K562 (cell line): ENCODE results near the gene CSPG5. TPM values are rescaled to one million over a fixed set of nuclear protein-coding genes. Genes with fewer than 3 reads are reported as not detected.
A peak's percentile ranks its signal among the peaks of the same experiment; 100 is the strongest.

ENCODE experiments used
- CEBPB ChIP-seq: fragments of 450-650 bp; IDR thresholded peaks from 2 replicates; pipeline ENCODE4 v1.6.1; 2016; ENCODE audit warnings: missing genetic modification characterization, missing compliant biosample characterization
- CTCF ChIP-seq, 3 experiments: IDR thresholded peaks in 2 of 3; conservative IDR thresholded peaks in 1 of 3; 2 replicates each; pipeline ENCODE4 v1.5.1; 2011 to 2012; ENCODE audit warnings: low read length in 3 of 3, mild to moderate bottlenecking in 3 of 3, control low read depth in 2 of 3, improper control_type of control experiment in 1 of 3, inconsistent platforms in 1 of 3, low read depth in 1 of 3, mixed read lengths in 1 of 3, moderate library complexity in 1 of 3; ENCODE audit not compliant: insufficient read depth in 2 of 3
- E2F4 ChIP-seq: sonication (generic); formaldehyde crosslinking; IDR thresholded peaks from 2 replicates; pipeline ENCODE4 v1.8.0; 2022; ENCODE audit warnings: mild to moderate bottlenecking, low read depth, missing genetic modification reagents
- EGR1 ChIP-seq: fragments of 450-650 bp; conservative IDR thresholded peaks from 2 replicates; pipeline ENCODE4 v1.6.1; 2017; ENCODE audit warnings: mild to moderate bottlenecking
- EWSR1 ChIP-seq: fragments of 450-650 bp; IDR thresholded peaks from 2 replicates; pipeline ENCODE4 v1.6.1; 2018; ENCODE audit warnings: borderline replicate concordance, mild to moderate bottlenecking, low read depth, moderate library complexity; ENCODE audit not compliant: partially characterized antibody
- FOSL1 ChIP-seq: fragments of 200-800 bp; sonication (Bioruptor generic); conservative IDR thresholded peaks from 2 replicates; pipeline ENCODE4 v1.6.1; 2016; ENCODE audit warnings: missing genetic modification characterization, missing compliant biosample characterization
- FUS ChIP-seq: fragments of 200-400 bp; formaldehyde crosslinking; optimal IDR thresholded peaks from 2 replicates; pipeline ENCODE3; 2017; ENCODE audit warnings: low read depth, low read length
- GATAD2A ChIP-seq: fragments of 450-650 bp; IDR thresholded peaks from 2 replicates; pipeline ENCODE4 v1.6.1; 2017
- KLF1 ChIP-seq: fragments of 450-650 bp; IDR thresholded peaks from 2 replicates; pipeline ENCODE4 v1.6.1; 2016; ENCODE audit warnings: missing genetic modification characterization, missing compliant biosample characterization
- MTF1 ChIP-seq: fragments of 250-450 bp; sonication (Bioruptor Pico); IDR thresholded peaks from 2 replicates; pipeline ENCODE4 v1.9.0; 2021; ENCODE audit warnings: moderate library complexity, mild to moderate bottlenecking, inconsistent platforms, borderline replicate concordance
- NCOA6 ChIP-seq: fragments of 450-650 bp; IDR thresholded peaks from 2 replicates; pipeline ENCODE4 v1.6.1; 2017; ENCODE audit warnings: mild to moderate bottlenecking
- NFE2L1 ChIP-seq: fragments of 450-650 bp; IDR thresholded peaks from 2 replicates; pipeline ENCODE4 v1.6.1; 2016; ENCODE audit warnings: missing genetic modification characterization, low read depth, mild to moderate bottlenecking, missing compliant biosample characterization, moderate library complexity, borderline replicate concordance
- NR4A1 ChIP-seq, 2 experiments: fragments of 250-450 bp in 1 of 2; fragments of 450-650 bp in 1 of 2; sonication (Bioruptor Pico) in 1 of 2; IDR thresholded peaks; 2 replicates each; pipeline versions ENCODE4 v1.4.0 to v1.6.1; 2016 to 2020; ENCODE audit warnings: mild to moderate bottlenecking in 2 of 2, missing compliant biosample characterization in 1 of 2, missing genetic modification characterization in 1 of 2, moderate library complexity in 1 of 2
- OTX1 ChIP-seq: fragments of 450-650 bp; formaldehyde crosslinking; IDR thresholded peaks from 2 replicates; pipeline ENCODE4 v1.4.0; 2022; ENCODE audit warnings: mild to moderate bottlenecking
- PHF20 ChIP-seq: fragments of 450-650 bp; IDR thresholded peaks from 2 replicates; pipeline ENCODE4 v1.6.1; 2018; ENCODE audit not compliant: partially characterized antibody
- PHF21A ChIP-seq: fragments of 450-650 bp; IDR thresholded peaks from 2 replicates; pipeline ENCODE4 v1.6.1; 2017; ENCODE audit warnings: low read depth, borderline replicate concordance
- SRSF3 ChIP-seq: fragments of 200-400 bp; formaldehyde crosslinking; IDR thresholded peaks from 2 replicates; pipeline ENCODE4 v1.6.1; 2016; ENCODE audit warnings: mild to moderate bottlenecking, low read length, moderate library complexity; ENCODE audit not compliant: insufficient read depth
- SRSF7 ChIP-seq: fragments of 200-400 bp; formaldehyde crosslinking; optimal IDR thresholded peaks from 2 replicates; pipeline ENCODE3; 2017; ENCODE audit warnings: mild to moderate bottlenecking, low read depth, low read length
- TCFL5 ChIP-seq: fragments of 250-450 bp; sonication (Bioruptor Pico); conservative IDR thresholded peaks from 2 replicates; pipeline ENCODE4 v1.6.1; 2021; ENCODE audit warnings: mild to moderate bottlenecking, moderate library complexity, matching md5 sums
- THRB ChIP-seq: fragments of 450-650 bp; formaldehyde crosslinking; conservative IDR thresholded peaks from 2 replicates; pipeline ENCODE4 v1.4.0; 2022; ENCODE audit warnings: mild to moderate bottlenecking, missing genetic modification characterization
- USF2 ChIP-seq: sonication (generic); formaldehyde crosslinking; IDR thresholded peaks from 2 replicates; pipeline ENCODE4 v1.5.0; 2020; ENCODE audit warnings: missing genetic modification reagents
- ZNF23 ChIP-seq: fragments of 250-450 bp; sonication (Bioruptor Pico); IDR thresholded peaks from 2 replicates; pipeline ENCODE4 v1.4.0; 2020; ENCODE audit warnings: mild to moderate bottlenecking
- ZNF444 ChIP-seq: fragments of 250-450 bp; sonication (Bioruptor Pico); IDR thresholded peaks from 2 replicates; pipeline ENCODE4 v1.4.0; 2020; ENCODE audit warnings: mild to moderate bottlenecking, moderate library complexity
- polyA plus RNA-seq, 8 experiments: library from polyadenylated mRNA; depleted of rRNA in 4 of 8; stranded (reverse) in 5 of 8; unstranded in 3 of 8; fragments of >200 nt; fragmentation: Nextera tagmentation in 2 of 8; fragmentation: Illumina TruSeq in 1 of 8; extraction: Ambion mirVana in 2 of 8; extraction: Trizol in 1 of 8; gene quantifications; 2 replicates each; pipeline versions ENCODE4 v1.2.1 to v1.2.3, GENCODE V29; 2011 to 2014; ENCODE audit warnings: inconsistent platforms in 1 of 8, missing spikeins in 1 of 8
- total RNA-seq, 7 experiments: library from RNA; depleted of rRNA in 6 of 7; stranded (reverse); fragments of >200 nt in 6 of 7; fragmentation: Illumina TruSeq in 2 of 7; extraction: Trizol in 2 of 7; gene quantifications; 2 replicates each; pipeline versions ENCODE4 v1.2.1 to v1.2.3, GENCODE V29; 2011 to 2021; ENCODE audit warnings: low replicate concordance in 1 of 7

CSPG5 gene
- total and polyA plus RNA-seq, 9 of the 15 experiments (the other 6 are each of a cell fraction or from before 2014, with no cell fraction given), result 0.06 to 3.3 (median 2.4) TPM

GRCh38 chr3:47513125-47513929, 65.3 kb downstream of the CSPG5 start, which contains the start of gene ELP6 (continued):
- no peak for TF ChIP-seq GATAD2A
- TF ChIP-seq EWSR1, result no peak
- TF ChIP-seq KLF1 (tag), result peak; percentile 84; the same call in 1 of the 2 replicates
- TF ChIP-seq OTX1 (CRISPR knock-in tag), result no peak; the same call in 1 of the 2 replicates
- TF ChIP-seq CTCF (IDR thresholded peaks at IDR 0.05 in 2 of 3, conservative IDR thresholded peaks at IDR 0.05 in 1 of 3; ENCODE audit: insufficient read depth in 2 of 3, low read depth in 1 of 3, low read length in 3 of 3), result peak; percentile 83 to 95 (median 92)
- no peak for TF ChIP-seq FUS
- TF ChIP-seq SRSF7, result no peak
- peak; percentile 39 for TF ChIP-seq PHF20
- no peak; the same call in 1 of the 2 replicates for TF ChIP-seq E2F4 (CRISPR knock-in tag)
- no peak for TF ChIP-seq TCFL5
- TF ChIP-seq ZNF444, result no peak
- TF ChIP-seq PHF21A, result no peak; the same call in 1 of the 2 replicates
- TF ChIP-seq NCOA6, result no peak
- no peak for TF ChIP-seq ZNF23
- TF ChIP-seq MTF1 (CRISPR knock-in tag), result peak; percentile 70; the same call in 1 of the 2 replicates
- TF ChIP-seq FOSL1 (tag), result peak; percentile 64
- TF ChIP-seq SRSF3, result no peak
- peak; percentile 66 for TF ChIP-seq EGR1
- TF ChIP-seq NR4A1 (CRISPR knock-in tag; IDR thresholded peaks at IDR 0.05), result peak; percentile 6; the same call in 1 of the 2 replicates
- no peak for TF ChIP-seq NR4A1 (tag; IDR thresholded peaks at IDR 0.05)
- no peak for TF ChIP-seq USF2 (CRISPR knock-in tag)
- 0 out of 2 replicates have a peak, but pooled peaks have one; percentile 19 for TF ChIP-seq CEBPB (tag)
- TF ChIP-seq NFE2L1 (tag), result no peak
- no peak; the same call in 1 of the 2 replicates for TF ChIP-seq THRB (CRISPR knock-in tag)
